NT2/D1 (cell line): ENCODE measurements around the gene APOA4.

Experiments used
- SUZ12 ChIP-seq: IDR thresholded peaks from 2 replicates; pipeline ENCODE4 v1.6.1; 2011; ENCODE audit not compliant: insufficient read length, insufficient read depth; ENCODE audit errors: extremely low read depth
- YY1 ChIP-seq: IDR thresholded peaks from 2 replicates; pipeline ENCODE4 v1.6.1; 2011; ENCODE audit not compliant: insufficient read length, insufficient read depth
- ZNF274 ChIP-seq: IDR thresholded peaks from 2 replicates; pipeline ENCODE4 v1.6.1; 2011; ENCODE audit warnings: mild to moderate bottlenecking, low read depth, low read length

DNA sequence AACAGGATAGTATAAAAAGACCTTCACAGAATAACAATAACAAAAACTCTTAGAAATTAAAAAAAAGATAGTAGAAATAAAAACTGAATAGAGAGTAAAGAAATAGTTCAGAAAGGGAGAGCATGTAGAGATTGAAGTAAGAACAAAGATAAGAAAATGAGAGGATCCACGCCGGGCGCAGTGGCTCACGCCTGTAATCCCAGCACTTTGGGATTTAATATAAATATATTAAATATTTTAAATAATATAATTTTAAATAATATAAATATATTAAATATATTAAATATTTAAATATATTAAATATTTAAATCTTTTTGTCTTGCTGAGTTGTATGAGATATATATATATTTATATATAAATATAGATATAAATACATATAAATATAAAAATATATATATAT is 11.0 kb downstream of the APOA4 start:
- TF ChIP-seq YY1 (no peak), ZNF274 (no peak), SUZ12 (no peak)
